NCI-H2227 (cell line): ENCODE measurements around the gene ATP1B1.
"Not testable (repeated sequence)": the region's sequence is repeated elsewhere in the genome, so short reads cannot be mapped to it uniquely, and the experiment has no call there.

Source experiments
- DNase-seq: peaks from one replicate; lab custom pipeline; 2025; ENCODE audit not compliant: unreplicated experiment; lab: John Stamatoyannopoulos, UW

The ATP1B1 gene

GRCh38 chr1:169141356-169141755 is 34.9 kb downstream of the ATP1B1 start:
- no peak for DNase-seq

GRCh38 chr1:169142129-169142528 is 35.6 kb downstream of the ATP1B1 start:
- no peak for DNase-seq

GRCh38 chr1:169143346-169143745 is 36.9 kb downstream of the ATP1B1 start:
- no peak for DNase-seq

- no peak for DNase-seq
These were observed 37.5 kb downstream of the ATP1B1 start for GRCh38 chr1:169143984-169144383.

- DNase-seq, result no peak
These were observed 38.6 kb downstream of the ATP1B1 start for GRCh38 chr1:169144941-169145626.

- DNase-seq, result no peak
These were observed 40.2 kb downstream of the ATP1B1 start for GRCh38 chr1:169146576-169147214.

GRCh38 chr1:169148472-169149252 is 42.2 kb downstream of the ATP1B1 start:
- no peak for DNase-seq

GRCh38 chr1:169149555-169150286 is 43.2 kb downstream of the ATP1B1 start:
- no peak for DNase-seq

GRCh38 chr1:169150641-169151337 is 44.3 kb downstream of the ATP1B1 start:
- DNase-seq, result no peak

- no peak for DNase-seq
These were observed 44.9 kb downstream of the ATP1B1 start for GRCh38 chr1:169151338-169151837.

GRCh38 chr1:169155675-169156074 is 49.2 kb downstream of the ATP1B1 start:
- no peak for DNase-seq

- no peak for DNase-seq
These were observed 50.1 kb downstream of the ATP1B1 start for GRCh38 chr1:169156580-169156979.

GRCh38 chr1:169160845-169161495 is 54.5 kb downstream of the ATP1B1 start:
- no peak for DNase-seq

GRCh38 chr1:169161496-169162194 is 55.2 kb downstream of the ATP1B1 start:
- no peak for DNase-seq

- no peak for DNase-seq
These were observed 56.6 kb downstream of the ATP1B1 start for GRCh38 chr1:169163059-169163458.

- DNase-seq, result no peak
These were observed 69.0 kb downstream of the ATP1B1 start for GRCh38 chr1:169175461-169175860.

GRCh38 chr1:169179431-169179830 is 72.9 kb downstream of the ATP1B1 start:
- not testable (repeated sequence) for DNase-seq

- DNase-seq, result no peak
These were observed 73.7 kb downstream of the ATP1B1 start for GRCh38 chr1:169180174-169180573.
